Adipose tissue (tissue), 3 donors: ENCODE results near the gene RABGAP1L. TPM values are rescaled to one million over a fixed set of nuclear protein-coding genes. Genes with fewer than 3 reads are reported as not detected.

Experiments used
- H3K27ac ChIP-seq: one replicate; pipeline ENCODE4 v1.5.1; 2013; ENCODE audit warnings: low read depth, low read length
- WGBS, 3 donors: extraction: QIAGEN DNeasy Blood & Tissue Kit; methylation state at CpG; one replicate each; pipeline ENCODE4 v1.1.7; 2013; 5-methylcytosine and 5-hydroxymethylcytosine counted together
- polyA plus RNA-seq, 3 donors: library from polyadenylated mRNA; stranded (reverse); fragments of 200-250 nt; gene quantifications; one replicate each; pipeline ENCODE4 v1.2.3, GENCODE V29; 2013
- donor health status: healthy with polysubstance abuse.
- donor health status: Bipolar disorder and iron deficiency.
- donor health status: healthy.

RABGAP1L gene
- polyA plus RNA-seq, 3 donors = 7.6 to 13.5 (median 10.3) TPM

DNA sequence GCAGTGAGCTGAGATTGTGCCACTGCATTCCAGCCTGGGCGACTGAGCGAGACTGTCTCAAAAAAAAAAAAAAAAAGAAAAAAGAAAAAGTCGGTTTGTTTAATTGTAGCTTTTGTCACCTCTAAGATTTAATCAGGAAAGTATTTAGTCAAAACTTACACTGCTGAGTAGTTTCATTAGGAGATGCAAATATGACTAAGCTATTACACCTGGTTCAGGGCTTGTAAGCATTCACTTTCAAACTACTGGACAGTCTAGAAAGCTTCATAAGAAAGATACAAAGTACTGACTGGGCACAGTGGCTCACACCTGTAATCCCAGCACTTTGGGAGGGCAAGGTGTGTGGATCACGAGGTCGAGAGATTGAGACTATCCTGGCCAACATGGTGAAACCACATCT, 764.5 kb downstream of the RABGAP1L start:
- WGBS, 3 donors = 79 to 85% (median 81%) methylated on average over 3 to 5 of the region's 5 CpGs
- no peak overlapping the region for H3K27ac ChIP-seq

DNA sequence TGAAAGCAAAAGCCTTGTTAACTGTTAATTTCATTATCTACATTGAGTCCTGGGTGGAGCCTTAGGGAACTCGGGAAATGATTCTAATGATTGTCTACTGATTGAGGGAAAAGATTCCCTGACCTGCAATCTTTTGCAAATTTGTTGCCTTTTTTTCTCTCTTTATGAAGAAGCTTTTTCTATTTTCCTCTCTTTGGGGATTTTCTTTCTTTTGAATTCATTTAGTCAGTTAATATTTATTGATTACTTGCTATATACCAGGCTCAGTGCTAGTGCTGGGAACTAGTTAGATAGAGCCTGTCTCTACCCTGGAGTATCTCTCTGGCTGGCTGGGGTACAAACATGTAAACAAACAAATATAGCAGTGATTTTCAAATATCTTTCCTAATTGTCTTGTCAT, 769.2 kb downstream of the RABGAP1L start:
- no peak overlapping the region for H3K27ac ChIP-seq
- 37 to 94% (median 88%) methylated on average over 1 of the region's 1 CpG for WGBS, 3 donors

DNA sequence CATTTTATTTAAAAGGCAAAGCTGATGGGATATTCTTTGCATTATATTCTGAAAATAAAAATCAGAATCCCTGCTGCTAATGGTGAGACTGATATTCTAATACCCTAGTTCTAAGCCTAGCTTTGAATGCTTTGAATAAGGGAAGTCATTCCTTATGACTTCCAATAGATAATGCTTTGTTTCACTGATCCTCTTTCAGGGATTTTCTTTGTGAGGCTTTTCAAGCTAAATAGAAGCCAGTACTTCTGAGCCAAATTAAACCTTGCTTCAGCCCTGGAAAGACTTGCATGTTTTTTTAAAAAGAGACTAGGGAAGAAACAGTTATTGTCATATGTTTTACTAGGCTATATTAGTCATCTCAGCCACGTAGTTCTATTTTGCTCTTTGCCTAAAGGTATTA, 771.9 kb downstream of the RABGAP1L start:
- 50 to 66% (median 66%) methylated on average over 1 of the region's 1 CpG for WGBS, 3 donors
- no peak overlapping the region for H3K27ac ChIP-seq

DNA sequence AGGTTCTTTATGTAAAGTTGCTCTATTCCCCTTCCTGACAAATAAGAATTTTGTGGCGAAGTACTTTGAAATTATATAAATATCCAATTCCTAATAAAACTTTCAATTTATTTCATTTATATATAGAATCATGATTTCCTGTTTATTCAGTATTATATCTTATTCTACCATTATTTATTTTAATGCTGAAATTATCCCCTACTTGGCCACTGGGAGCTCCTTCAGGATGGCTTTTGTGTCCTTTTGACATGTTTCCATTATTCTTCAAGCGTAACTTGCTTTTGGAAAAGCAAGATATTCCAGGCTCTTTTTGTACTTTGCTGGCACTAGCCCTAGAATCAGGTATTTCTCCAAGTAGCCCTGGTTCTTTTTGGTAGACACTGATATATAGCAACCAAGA, 773.3 kb downstream of the RABGAP1L start:
- WGBS, 3 donors = 64 to 100% (median 97%) methylated on average over 2 of the region's 2 CpGs
- no peak overlapping the region for H3K27ac ChIP-seq

DNA sequence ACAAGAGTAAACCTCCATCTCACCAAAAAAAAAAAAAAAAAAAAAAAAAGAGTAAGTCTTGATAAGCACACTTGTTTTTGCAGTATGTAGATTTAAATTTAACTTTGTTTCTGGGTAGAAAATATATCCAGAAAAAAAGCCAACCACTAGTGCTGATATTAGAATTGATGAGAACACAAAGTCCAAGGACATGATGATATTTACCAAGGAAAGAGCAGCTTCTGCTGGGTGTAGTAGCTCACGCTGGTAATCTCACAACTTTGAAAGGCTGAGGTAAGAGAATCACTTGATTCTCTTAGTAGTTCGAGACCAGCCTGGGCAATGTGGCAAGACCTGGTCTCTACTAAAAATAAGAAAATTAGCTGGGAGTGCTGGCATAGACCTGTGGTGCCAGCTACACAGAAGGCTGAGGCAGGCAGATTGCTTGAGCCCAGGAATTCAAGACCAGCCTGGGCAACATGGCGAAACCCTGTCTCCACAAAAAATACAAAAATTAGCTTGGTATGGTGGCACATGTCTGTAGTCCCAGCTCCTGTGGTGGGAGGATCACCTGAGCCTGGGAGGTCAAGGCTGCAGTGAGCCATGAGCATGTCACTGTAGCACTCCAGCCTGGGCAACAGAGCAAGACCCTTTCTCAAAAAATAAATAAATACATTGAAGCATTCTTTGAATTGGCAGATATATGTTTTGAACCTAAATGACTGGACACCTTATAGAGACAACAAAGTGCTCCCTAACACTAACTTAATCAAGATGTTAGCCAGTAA, 776.8 kb downstream of the RABGAP1L start:
- 64 to 97% (median 96%) methylated on average over 3 of the region's 3 CpGs for WGBS, 3 donors

DNA sequence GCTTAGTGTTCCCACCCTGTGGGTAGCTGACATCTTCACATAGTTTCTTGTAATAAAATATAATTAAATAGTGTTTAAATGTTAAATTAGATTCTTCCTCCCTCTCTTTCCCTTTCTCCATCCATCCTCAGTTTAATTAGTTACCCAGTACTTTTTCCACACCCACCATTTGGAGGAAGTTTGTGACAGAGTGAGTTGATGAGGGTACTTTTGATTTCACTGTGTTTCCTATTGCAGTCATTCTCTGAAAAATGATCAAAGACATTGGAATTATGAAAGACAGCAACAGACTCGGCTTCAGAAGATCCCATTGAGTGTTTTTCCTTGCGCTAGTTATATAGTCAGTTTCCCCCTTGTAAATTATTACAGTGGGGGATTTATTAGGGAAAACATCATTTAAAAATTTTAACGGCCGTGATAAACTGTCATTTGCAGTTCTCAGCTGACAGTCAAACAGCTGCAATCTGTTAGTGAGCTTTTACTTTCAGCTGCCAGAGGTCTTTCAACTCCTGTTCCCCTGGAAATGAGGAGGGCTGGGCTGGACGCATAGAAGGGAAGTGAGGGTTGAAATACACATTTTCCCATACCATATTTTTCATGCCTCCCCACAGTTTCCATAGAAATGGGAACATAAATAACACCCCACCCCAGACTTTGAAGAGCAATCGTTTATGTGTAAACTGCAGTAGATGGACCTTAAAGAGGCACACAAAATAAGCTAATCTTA, 779.1 kb downstream of the RABGAP1L start:
- WGBS, 3 donors = 24 to 43% (median 27%) methylated on average over 6 of the region's 6 CpGs
- H3K27ac ChIP-seq = no peak overlapping the region

More for the DNA sequence above, 776.8 kb downstream of the RABGAP1L start:
- H3K27ac ChIP-seq = no peak overlapping the region

DNA sequence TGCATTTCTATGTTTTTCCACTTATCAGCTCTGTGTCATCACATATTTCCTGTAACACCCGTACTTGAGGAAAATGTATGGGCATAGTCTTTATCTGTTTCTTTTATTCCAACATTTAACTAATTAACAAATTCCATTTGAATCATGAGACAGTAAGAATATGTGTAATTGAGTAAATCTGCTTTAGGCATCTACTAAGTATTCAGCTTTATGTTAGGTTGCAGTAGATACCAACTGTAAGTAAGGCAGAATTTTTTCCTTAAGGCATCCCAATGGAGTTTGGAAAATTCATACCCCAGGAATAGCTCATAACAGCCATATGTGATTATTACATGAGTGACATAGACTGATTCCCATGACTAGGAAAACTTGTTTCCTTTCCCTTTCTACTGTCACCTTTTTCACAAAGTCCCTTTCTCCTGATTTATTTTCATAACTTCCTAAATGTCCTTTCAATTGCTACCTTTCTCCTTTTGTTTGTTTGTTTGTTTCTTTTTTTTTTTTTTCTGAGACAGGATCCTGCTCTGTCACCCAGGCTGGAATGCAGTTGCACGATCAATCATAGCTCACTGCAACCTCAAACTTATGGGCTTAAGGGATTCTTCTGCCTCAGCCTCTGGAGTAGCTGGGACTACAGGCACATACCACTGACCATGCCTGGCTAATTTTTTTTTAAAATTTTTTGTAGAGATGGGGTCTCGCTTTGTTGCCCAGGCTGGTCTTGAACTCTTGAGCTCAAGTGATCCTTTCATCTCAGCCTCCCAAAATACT, 780.6 kb downstream of the RABGAP1L start:
- no peak overlapping the region for H3K27ac ChIP-seq
- 87 to 90% (median 87%) methylated on average over 3 of the region's 3 CpGs for WGBS, 3 donors

DNA sequence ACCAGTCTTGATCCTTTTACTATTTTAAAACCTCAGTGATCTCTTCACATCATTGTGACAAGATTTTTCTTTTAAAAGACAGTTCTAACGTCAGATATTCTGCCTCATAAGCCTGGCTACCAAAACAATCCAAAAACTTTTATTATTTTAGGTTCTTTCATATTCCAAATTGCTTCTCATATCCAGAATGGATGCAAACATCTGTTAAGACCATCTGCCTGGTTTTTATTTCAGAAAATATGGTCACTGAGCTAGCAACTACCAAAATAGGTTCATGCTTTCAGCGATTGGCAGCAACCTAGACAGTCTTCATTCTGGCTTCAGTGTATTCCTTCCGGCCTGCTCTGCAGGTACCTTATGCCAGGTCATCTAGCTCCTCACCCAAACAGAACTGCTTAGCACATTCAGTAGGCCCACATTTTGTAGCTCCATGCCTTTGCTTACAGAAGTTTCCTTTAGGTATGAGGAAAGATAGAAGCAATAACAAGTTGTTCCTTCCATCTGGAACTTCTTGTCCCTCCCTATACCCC, 781.4 kb downstream of the RABGAP1L start:
- no peak overlapping the region for H3K27ac ChIP-seq
- WGBS, 3 donors = 93 to 96% (median 95%) methylated on average over 3 of the region's 3 CpGs

DNA sequence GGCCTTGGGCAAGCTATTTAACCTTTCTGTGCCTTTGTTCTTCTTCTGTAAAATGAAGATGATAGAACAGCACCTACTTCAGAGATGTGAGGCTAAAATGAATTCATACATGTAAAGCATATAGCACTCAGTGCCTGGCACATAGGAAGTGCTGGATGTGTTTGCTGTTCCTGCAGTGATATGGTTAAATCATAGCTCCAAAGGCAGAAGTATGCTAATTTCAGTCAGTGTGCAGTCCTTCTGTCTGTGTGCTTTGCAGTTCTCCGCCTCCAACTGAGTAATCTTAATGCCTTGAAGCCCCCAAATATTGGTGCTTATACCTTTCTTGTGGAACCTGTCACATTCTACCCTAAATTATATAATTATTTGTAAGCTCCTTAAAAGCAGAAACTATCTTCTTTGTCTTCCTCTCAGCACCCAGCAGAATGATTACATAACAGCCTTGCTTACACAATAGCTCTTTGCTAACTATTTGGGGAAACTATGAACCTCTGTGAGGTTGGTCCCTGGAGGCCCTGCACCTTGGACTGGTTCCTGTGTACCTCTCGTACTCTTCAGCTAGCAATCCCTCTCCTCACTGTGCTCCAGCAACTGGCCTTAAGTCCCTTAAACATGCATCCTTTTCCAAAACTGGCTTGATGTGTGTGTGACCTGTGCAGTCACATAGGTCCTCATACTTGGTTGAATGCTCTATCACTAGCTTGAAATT, 783.4 kb downstream of the RABGAP1L start:
- no peak overlapping the region for H3K27ac ChIP-seq
- WGBS, 3 donors = 32 to 47% (median 41%) methylated on average over 2 of the region's 2 CpGs

DNA sequence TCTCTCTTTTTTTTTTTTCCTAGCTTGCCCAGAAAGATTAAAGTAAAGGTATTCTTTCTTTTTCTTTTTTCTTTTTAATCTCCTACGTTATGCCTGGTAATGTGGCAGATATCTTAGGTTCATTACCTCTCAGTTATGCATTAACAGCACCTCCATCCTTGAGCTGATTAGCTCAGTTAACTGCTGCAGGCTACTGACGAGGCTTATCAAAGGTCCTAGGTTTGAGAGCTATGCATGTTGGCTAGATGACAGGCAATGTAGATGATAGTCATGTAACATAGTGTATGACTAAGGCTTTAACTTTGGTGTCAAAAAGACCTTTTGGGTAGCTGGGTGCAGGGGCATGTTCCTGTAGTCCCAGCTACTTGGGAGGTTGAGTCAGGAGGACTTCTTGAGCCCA, 786.7 kb downstream of the RABGAP1L start:
- H3K27ac ChIP-seq = no peak overlapping the region
- WGBS, 3 donors = 34 to 91% (median 90%) methylated on average over 2 of the region's 2 CpGs

DNA sequence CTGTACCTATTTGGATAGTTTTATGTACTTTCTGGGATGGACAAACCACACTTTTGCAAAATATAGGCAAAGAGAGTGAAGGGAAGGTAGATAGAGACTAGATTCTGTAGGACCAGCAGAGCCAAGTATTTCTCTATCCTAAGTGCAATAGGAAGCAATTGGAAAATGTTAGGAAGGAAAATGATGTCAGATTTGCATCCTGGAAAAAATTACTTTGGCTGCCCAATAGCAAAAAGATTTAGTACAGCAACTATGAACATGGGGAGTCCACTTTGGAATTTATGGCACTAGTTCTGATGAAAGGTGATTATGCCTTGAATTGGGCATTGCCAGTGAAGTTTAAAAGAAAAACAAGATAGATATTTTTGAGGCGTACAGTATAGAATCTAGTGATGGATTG, 789.7 kb downstream of the RABGAP1L start:
- no peak overlapping the region for H3K27ac ChIP-seq
- WGBS, 3 donors = 93 to 98% (median 94%) methylated on average over 1 of the region's 1 CpG

DNA sequence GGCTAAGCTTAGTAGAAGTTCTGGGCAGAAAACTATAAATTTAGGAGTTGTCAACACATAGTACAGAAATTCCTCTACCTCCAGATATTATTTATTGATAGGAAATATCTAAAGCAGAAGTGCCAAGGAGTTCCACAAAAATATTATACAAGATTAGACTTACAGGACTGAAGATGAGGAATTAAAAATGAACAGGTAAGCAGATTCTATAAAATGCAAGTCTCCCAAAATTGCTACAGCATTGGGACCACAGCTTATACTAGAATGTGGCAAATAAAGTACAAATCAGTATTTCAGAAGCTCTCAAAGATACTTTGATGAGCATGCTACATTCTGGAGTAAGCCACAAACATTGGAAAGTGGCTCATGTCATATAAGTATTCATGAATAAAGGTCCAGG, 790.3 kb downstream of the RABGAP1L start:
- no peak overlapping the region for H3K27ac ChIP-seq

DNA sequence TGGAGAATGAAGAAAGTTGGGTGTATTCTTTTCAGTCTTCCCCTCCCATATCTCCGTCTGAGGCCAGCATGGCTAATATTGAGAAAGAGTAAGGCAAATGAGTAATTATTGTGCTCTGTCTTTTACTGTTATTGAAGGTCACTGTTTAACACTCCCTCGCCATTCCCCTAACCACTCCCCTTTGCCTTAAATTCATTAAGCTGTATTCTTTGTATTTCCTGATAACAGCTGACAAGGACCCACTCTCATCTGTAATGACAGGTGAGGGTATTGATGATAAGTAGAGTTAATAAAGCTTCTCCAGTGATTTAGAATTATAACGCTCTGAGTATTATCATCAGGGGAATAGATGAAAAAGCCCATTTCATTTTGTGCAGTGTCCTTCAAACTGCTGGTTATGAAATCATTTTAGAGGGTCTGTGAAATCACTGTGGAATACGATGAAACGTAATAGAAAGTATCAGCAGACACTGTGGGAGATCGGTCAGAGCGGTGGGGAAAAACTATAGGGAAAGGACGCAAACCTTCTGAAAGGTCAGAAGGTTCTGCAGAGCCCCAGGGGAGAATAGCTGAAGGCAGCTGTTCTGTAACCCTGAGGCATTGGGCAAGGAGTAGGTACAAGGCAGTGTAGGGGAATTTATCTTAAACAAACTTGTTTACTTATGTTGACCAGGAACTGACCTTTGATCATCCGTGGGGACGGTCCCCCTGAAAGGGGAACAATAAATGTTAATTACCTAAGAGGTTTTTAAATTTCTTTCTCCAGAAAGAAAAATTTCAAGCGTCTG, 794.2 kb downstream of the RABGAP1L start:
- no peak overlapping the region for H3K27ac ChIP-seq
- 17 to 62% (median 47%) methylated on average over 11 of the region's 11 CpGs for WGBS, 3 donors

DNA sequence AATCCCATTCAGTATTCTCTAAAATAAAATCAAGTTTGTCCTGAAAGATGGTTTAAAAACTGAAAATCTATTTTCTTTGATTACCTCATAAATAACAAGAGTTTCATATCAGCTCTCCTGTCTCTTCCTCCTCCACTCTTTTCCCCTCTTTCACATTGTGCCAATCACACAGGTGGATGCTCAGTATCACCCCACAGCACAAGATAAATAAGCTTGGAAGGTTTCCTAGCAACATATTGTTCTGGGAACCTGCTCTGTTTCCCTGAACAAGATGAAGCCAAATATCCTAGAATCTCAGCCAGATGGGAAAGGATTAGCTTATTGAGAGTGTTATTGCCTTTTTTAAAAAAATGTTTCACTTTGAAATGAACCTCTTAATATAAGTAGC, 794.7 kb downstream of the RABGAP1L start:
- no peak overlapping the region for H3K27ac ChIP-seq

DNA sequence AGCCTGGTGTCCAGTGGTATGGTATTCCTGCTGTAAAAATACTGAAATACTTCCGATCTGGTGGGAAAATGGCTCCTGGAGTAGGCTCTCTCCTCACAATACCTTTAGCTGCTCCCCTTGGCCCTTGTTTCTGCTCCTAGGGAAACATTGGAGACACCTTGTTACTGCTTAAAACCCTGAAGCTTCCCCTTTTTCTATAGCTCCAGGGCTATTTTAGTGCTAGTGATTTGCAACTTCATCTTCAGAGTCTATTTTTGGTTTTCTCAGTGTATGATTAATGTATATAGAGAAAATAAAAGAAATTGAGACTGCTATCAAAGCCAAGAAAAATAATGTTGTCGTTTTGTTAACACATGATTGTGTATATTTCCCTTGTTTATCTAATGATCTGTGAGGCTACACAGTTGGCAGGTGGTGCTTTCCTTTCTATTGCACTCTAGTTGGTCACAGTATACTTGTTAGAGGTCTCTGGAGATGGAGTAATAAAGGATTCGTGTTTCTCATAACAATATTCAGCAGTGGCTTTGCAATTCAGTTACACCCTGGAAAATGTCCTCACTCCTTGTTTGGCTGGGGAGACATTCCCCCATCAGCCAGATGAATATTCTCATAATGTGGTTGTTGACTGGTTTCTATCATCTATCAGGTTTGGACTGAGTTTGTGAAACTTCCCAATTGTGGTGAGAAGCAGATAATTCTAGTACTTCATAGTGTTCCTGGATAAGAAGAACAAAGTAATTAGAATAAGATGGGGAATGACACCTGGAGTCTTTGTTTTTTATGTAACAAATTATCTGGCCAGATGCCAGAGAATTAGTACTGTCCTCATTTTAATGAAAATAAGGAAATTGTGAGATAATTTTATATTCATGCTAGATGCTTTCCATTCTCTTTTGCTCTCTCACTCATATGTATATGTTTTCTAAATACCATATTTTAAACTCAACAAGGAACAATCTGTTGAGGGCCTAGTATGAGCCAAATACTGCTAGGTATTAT, 795.6 kb downstream of the RABGAP1L start:
- H3K27ac ChIP-seq = no peak overlapping the region
- 32 to 49% (median 49%) methylated on average over 3 of the region's 3 CpGs for WGBS, 3 donors

DNA sequence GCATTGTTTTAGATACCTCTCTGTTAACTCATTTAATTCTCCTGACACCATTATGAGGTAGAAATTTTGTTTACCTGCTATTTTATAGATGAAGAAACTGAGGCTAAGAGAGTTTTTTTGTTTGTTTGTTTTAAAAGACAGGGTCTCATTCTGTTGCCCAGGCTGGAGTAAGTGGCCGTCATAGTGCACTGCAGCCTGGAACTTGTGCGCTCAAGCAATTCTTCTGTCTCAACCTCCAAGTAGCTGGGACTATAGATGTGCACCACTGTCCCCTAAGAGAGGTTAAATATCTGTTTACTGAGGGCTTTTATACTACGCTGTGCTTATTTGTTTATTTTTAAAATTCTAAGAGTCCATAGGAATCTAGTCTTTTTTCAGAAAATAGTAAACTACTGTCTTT, 796.8 kb downstream of the RABGAP1L start:
- no peak overlapping the region for H3K27ac ChIP-seq
- WGBS, 3 donors = 92 to 99% (median 95%) methylated on average over 3 of the region's 3 CpGs

DNA sequence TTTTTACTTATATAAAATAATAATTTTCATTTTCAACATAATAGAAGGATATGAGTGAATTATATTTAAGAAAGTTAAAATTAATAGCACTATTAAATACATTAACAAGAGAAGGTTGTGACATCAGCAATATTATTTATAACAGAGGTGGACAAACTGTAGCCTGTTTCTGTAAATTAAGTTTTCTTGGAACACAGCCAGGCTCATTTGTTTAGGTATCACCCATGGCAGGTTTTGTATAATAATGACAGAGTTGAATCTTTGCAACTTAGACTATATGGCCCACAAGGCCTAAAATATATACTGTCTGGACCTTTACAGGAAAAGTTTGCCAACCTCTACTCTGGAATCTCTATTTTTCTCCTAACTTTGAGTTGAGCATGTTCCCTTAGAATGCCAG, 797.7 kb downstream of the RABGAP1L start:
- H3K27ac ChIP-seq = no peak overlapping the region
